ENCODE measurements around the gene SIK1. TPM values are rescaled to one million over a fixed set of nuclear protein-coding genes. Genes with fewer than 3 reads are reported as not detected.
"Not testable (repeated sequence)": the region's sequence is repeated elsewhere in the genome, so short reads cannot be mapped to it uniquely, and the experiment has no call there.

SIK1 gene
- total RNA-seq, 1 donor = 50.2 TPM

DNA sequence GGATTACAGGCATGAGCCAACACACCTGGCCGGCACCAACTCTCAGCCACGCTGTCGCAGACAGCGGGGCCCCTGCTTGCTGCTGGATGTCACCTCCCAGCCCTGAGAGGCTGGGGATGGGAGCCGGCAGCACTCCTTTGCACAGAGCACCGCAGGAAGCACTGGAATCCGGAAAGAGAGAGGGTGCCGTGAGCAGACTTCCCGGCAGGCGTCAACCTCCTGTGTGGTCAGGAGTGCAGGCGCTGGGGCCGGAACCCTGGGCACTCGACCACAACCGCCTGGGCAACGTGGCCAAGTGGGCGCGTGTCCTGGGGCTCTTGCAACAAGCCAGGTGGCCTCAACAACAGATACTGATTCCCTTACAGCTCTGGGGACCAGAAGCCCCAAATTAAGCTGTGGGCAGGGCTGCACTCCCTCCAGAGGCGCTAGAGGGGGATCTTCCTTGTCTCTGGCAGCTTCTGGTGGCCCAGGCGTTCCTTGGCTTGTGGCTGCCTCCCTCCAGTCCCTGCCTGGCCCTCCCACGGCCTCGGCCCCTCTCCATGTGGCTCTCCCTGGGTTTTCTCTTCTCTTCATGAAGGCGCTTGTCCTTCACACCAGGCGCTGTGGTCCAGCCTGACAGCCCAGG is 20.5 kb upstream of the SIK1 start:
- H3K4me3 ChIP-seq (ENCODE audit: low read length); H3K4me1 ChIP-seq (ENCODE audit: insufficient read depth, low read length); H3K27me3 ChIP-seq (ENCODE audit: insufficient read depth, low read length); H3K9me3 ChIP-seq (ENCODE audit: low read depth, low read length): not testable (repeated sequence)

- not testable (repeated sequence) for H3K4me3 ChIP-seq (ENCODE audit: low read length); H3K9me3 ChIP-seq (ENCODE audit: low read depth, low read length)
Measured at GRCh38 chr21:43446277-43446932, 19.5 kb upstream of the SIK1 start.

DNA sequence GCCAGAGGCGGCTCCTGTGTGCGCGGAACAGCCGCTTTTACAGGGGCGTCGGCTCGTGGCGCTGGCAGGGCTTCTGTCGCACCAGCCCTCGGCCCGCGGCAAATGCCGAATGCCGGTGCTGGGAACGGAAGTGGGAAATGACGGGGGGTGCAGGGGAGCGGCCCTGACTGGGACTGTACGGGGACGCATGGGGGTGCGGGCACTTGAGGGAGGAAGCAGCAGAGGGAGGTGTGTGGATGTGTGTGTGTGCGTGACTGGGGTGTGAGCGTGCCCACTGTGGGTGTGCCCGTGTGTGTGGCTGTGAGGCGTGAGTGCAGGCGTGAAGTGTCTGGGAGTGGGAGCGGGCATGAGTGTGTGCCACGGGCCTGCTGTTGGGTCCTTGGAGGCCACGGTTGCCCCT is 17.6 kb upstream of the SIK1 start:
- H3K27me3 ChIP-seq (ENCODE audit: insufficient read depth, low read length); H3K4me3 ChIP-seq (ENCODE audit: low read length); H3K9me3 ChIP-seq (ENCODE audit: low read depth, low read length); H3K4me1 ChIP-seq (ENCODE audit: insufficient read depth, low read length): not testable (repeated sequence)

More at GRCh38 chr21:43446277-43446932, 19.5 kb upstream of the SIK1 start:
- not testable (repeated sequence) for H3K4me1 ChIP-seq (ENCODE audit: insufficient read depth, low read length); H3K27me3 ChIP-seq (ENCODE audit: insufficient read depth, low read length)

DNA sequence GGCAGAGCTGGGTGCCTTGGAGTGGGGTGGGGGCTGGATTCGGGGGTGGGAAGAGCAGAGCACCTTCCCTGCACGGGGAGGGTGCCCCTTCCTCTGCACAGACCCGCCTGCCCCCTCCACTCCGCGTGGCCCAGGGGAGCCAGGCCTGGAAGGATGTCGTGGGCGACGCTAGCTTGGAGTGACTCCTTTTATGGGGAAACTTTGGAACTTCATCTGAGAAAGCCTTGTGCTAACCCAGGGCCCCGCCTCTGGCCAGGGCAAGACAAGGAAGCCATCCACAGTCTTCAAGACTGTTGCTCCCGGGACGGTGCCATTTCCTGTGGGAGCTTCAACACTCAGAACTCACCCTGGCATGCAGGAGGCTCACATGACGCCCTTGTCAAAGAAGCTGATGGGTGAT is 15.6 kb upstream of the SIK1 start:
- not testable (repeated sequence) for H3K27me3 ChIP-seq (ENCODE audit: insufficient read depth, low read length); H3K4me1 ChIP-seq (ENCODE audit: insufficient read depth, low read length); H3K4me3 ChIP-seq (ENCODE audit: low read length); H3K9me3 ChIP-seq (ENCODE audit: low read depth, low read length)

- H3K4me3 ChIP-seq (ENCODE audit: low read length); H3K9me3 ChIP-seq (ENCODE audit: low read depth, low read length); H3K4me1 ChIP-seq (ENCODE audit: insufficient read depth, low read length); H3K27me3 ChIP-seq (ENCODE audit: insufficient read depth, low read length): not testable (repeated sequence)
Measured at GRCh38 chr21:43440835-43441727, 14.2 kb upstream of the SIK1 start.

- not testable (repeated sequence) for H3K9me3 ChIP-seq (ENCODE audit: low read depth, low read length); H3K4me3 ChIP-seq (ENCODE audit: low read length); H3K27me3 ChIP-seq (ENCODE audit: insufficient read depth, low read length); H3K4me1 ChIP-seq (ENCODE audit: insufficient read depth, low read length)
Measured at GRCh38 chr21:43439316-43440075, 12.6 kb upstream of the SIK1 start.

- H3K9me3 ChIP-seq (ENCODE audit: low read depth, low read length); H3K4me3 ChIP-seq (ENCODE audit: low read length); H3K27me3 ChIP-seq (ENCODE audit: insufficient read depth, low read length); H3K4me1 ChIP-seq (ENCODE audit: insufficient read depth, low read length): not testable (repeated sequence)
Measured at GRCh38 chr21:43436272-43436671, 9.3 kb upstream of the SIK1 start.

- not testable (repeated sequence) for H3K9me3 ChIP-seq (ENCODE audit: low read depth, low read length); H3K4me1 ChIP-seq (ENCODE audit: insufficient read depth, low read length); H3K27me3 ChIP-seq (ENCODE audit: insufficient read depth, low read length); H3K4me3 ChIP-seq (ENCODE audit: low read length)
Measured at GRCh38 chr21:43433340-43434136, 6.6 kb upstream of the SIK1 start.

- H3K4me1 ChIP-seq (ENCODE audit: insufficient read depth, low read length); H3K27me3 ChIP-seq (ENCODE audit: insufficient read depth, low read length); H3K9me3 ChIP-seq (ENCODE audit: low read depth, low read length); H3K4me3 ChIP-seq (ENCODE audit: low read length): not testable (repeated sequence)
Measured at GRCh38 chr21:43430830-43431416, 4.0 kb upstream of the SIK1 start.

DNA sequence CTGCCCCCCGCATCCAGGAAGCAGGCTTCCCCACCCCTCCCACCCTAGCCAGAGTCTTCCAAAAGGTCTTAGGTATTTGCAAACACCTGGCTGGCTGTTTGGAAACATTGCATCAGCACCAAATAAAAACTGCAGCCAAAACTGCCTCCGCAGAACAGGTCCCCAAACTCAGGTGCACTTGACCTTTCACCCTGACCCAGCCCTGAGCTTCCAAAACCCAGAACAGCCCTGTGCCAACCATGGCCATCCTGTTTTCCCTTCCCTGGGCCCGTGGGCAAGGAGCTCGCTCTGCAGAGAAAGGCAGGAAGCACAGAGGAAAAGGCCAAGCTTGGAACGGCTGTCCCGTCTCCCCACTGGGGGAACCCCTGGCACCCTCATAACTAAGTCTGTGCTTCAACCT is 2.0 kb upstream of the SIK1 start:
- H3K4me1 ChIP-seq (ENCODE audit: insufficient read depth, low read length); H3K27me3 ChIP-seq (ENCODE audit: insufficient read depth, low read length); H3K4me3 ChIP-seq (ENCODE audit: low read length); H3K9me3 ChIP-seq (ENCODE audit: low read depth, low read length): not testable (repeated sequence)

DNA sequence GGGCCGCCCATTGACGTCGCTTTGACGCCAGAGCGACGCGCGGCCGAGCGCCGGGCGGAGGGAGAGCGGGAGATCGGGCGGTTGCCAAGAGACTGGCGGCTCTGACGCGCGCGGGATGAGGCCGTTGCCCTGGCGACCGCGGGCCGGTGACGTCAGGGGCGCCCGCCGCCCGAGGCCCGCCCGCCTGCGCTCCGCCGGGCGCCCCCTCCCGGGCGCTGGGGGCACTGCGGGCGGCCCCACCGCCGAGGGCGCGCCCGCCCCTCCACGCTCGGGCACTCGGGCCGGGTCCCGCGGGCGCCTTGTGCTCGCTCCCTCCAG is 270 bp upstream of the SIK1 start:
- not testable (repeated sequence) for H3K4me1 ChIP-seq (ENCODE audit: insufficient read depth, low read length); H3K9me3 ChIP-seq (ENCODE audit: low read depth, low read length); H3K4me3 ChIP-seq (ENCODE audit: low read length); H3K27me3 ChIP-seq (ENCODE audit: insufficient read depth, low read length)

- not testable (repeated sequence) for H3K4me1 ChIP-seq (ENCODE audit: insufficient read depth, low read length); H3K9me3 ChIP-seq (ENCODE audit: low read depth, low read length); H3K27me3 ChIP-seq (ENCODE audit: insufficient read depth, low read length); H3K4me3 ChIP-seq (ENCODE audit: low read length)
Measured at GRCh38 chr21:43426004-43426403, 927 bp downstream of the SIK1 start.

GRCh38 chr21:43419475-43419874 is 7.5 kb downstream of the SIK1 start:
- not testable (repeated sequence) for H3K4me1 ChIP-seq (ENCODE audit: insufficient read depth, low read length); H3K4me3 ChIP-seq (ENCODE audit: low read length); H3K9me3 ChIP-seq (ENCODE audit: low read depth, low read length); H3K27me3 ChIP-seq (ENCODE audit: insufficient read depth, low read length)

GRCh38 chr21:43414576-43414975 is 12.4 kb downstream of the SIK1 start:
- not testable (repeated sequence) for H3K4me1 ChIP-seq (ENCODE audit: insufficient read depth, low read length); H3K9me3 ChIP-seq (ENCODE audit: low read depth, low read length); H3K4me3 ChIP-seq (ENCODE audit: low read length); H3K27me3 ChIP-seq (ENCODE audit: insufficient read depth, low read length)

All from mononuclear cell (primary cell).